Measurements from ENCODE around the gene AGPS.

- TF ChIP-seq FOXK1 (CRISPR knock-in tag; IDR thresholded peaks at IDR 0.05; ENCODE audit: borderline replicate concordance, low read depth) (no peak), NFE2 (CRISPR knock-in tag; IDR thresholded peaks at IDR 0.05) (no peak), NFKBIZ (CRISPR knock-in tag; IDR thresholded peaks at IDR 0.05) (no peak), ZNF496 (CRISPR knock-in tag; IDR thresholded peaks at IDR 0.05; ENCODE audit: insufficient replicate concordance) (no peak), NFIC (IDR thresholded peaks at IDR 0.05; ENCODE audit: low read length) (no peak), KLF16 (CRISPR knock-in tag; IDR thresholded peaks at IDR 0.05) (no peak), ZHX1 (CRISPR knock-in tag; IDR thresholded peaks at IDR 0.05; ENCODE audit: low read depth) (no peak), CTCF (CRISPR knock-in tag; IDR thresholded peaks at IDR 0.05) (no peak), ZNF407 (CRISPR knock-in tag; IDR thresholded peaks at IDR 0.05; ENCODE audit: not compliant biosample characterization) (no peak), REST (IDR thresholded peaks at IDR 0.05; ENCODE audit: borderline replicate concordance in 1 of 2, low read depth in 1 of 2, low read length in 2 of 2) (no peak)
These were observed 196.1 kb downstream of the AGPS start for GRCh38 chr2:177588671-177589070.
